Measurements from ENCODE around the gene DLG1. TPM values are rescaled to one million over a fixed set of nuclear protein-coding genes. Genes with fewer than 3 reads are reported as not detected.

DLG1 gene
- total and polyA plus RNA-seq, 9 of the 15 experiments (the other 6 are each of a cell fraction or from before 2014, with no cell fraction given): 9.4 to 63.5 (median 43.6) TPM

- TF ChIP-seq BCL6 (CRISPR knock-in tag; IDR thresholded peaks at IDR 0.05): no peak
- no peak for TF ChIP-seq ZNF507 (tag; conservative IDR thresholded peaks at IDR 0.05)
- no peak for TF ChIP-seq NR2C2 (CRISPR knock-in tag; IDR thresholded peaks at IDR 0.05)
- TF ChIP-seq NR2C2 (tag; IDR thresholded peaks at IDR 0.05): peak; percentile 47; the same call in 1 of the 2 replicates
- 0 out of 2 replicates have a peak, but pooled peaks have one; percentile 13 for TF ChIP-seq FOXM1 (IDR thresholded peaks at IDR 0.05; ENCODE audit: low read depth)
- TF ChIP-seq FOXM1 (CRISPR knock-in tag; IDR thresholded peaks at IDR 0.05; ENCODE audit: low read depth): no peak
- TF ChIP-seq ZNF324 (CRISPR knock-in tag; IDR thresholded peaks at IDR 0.05): no peak
- TF ChIP-seq RBM15 (IDR thresholded peaks at IDR 0.05; ENCODE audit: insufficient read depth, low read length): no peak
- no peak for TF ChIP-seq ZNF561 (CRISPR knock-in tag; conservative IDR thresholded peaks at IDR 0.05)
- peak; percentile 81; the same call in 1 of the 2 replicates for TF ChIP-seq KDM2B (CRISPR knock-in tag; IDR thresholded peaks at IDR 0.05)
- no peak for TF ChIP-seq TCF7 (IDR thresholded peaks at IDR 0.05; ENCODE audit: borderline replicate concordance)
- TF ChIP-seq, protein P1, sequence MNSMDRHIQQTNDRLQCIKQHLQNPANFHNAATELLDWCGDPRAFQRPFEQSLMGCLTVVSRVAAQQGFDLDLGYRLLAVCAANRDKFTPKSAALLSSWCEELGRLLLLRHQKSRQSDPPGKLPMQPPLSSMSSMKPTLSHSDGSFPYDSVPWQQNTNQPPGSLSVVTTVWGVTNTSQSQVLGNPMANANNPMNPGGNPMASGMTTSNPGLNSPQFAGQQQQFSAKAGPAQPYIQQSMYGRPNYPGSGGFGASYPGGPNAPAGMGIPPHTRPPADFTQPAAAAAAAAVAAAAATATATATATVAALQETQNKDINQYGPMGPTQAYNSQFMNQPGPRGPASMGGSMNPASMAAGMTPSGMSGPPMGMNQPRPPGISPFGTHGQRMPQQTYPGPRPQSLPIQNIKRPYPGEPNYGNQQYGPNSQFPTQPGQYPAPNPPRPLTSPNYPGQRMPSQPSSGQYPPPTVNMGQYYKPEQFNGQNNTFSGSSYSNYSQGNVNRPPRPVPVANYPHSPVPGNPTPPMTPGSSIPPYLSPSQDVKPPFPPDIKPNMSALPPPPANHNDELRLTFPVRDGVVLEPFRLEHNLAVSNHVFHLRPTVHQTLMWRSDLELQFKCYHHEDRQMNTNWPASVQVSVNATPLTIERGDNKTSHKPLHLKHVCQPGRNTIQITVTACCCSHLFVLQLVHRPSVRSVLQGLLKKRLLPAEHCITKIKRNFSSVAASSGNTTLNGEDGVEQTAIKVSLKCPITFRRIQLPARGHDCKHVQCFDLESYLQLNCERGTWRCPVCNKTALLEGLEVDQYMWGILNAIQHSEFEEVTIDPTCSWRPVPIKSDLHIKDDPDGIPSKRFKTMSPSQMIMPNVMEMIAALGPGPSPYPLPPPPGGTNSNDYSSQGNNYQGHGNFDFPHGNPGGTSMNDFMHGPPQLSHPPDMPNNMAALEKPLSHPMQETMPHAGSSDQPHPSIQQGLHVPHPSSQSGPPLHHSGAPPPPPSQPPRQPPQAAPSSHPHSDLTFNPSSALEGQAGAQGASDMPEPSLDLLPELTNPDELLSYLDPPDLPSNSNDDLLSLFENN (IDR thresholded peaks at IDR 0.05; ENCODE audit: low read depth in 2 of 2, low read length in 2 of 2): no peak
- TF ChIP-seq, protein P2, sequence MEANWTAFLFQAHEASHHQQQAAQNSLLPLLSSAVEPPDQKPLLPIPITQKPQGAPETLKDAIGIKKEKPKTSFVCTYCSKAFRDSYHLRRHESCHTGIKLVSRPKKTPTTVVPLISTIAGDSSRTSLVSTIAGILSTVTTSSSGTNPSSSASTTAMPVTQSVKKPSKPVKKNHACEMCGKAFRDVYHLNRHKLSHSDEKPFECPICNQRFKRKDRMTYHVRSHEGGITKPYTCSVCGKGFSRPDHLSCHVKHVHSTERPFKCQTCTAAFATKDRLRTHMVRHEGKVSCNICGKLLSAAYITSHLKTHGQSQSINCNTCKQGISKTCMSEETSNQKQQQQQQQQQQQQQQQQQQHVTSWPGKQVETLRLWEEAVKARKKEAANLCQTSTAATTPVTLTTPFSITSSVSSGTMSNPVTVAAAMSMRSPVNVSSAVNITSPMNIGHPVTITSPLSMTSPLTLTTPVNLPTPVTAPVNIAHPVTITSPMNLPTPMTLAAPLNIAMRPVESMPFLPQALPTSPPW (CRISPR knock-in tag; IDR thresholded peaks at IDR 0.05): peak; percentile 94
- no peak for TF ChIP-seq PCBP2 (IDR thresholded peaks at IDR 0.05; ENCODE audit: low read depth, low read length, poor library complexity, severe bottlenecking)
- peak; percentile 34 for TF ChIP-seq TAF1 (IDR thresholded peaks at IDR 0.05; ENCODE audit: control insufficient read depth, extremely low read depth, insufficient read depth, low read length, severe bottlenecking)
- no peak for TF ChIP-seq ZNF253 (CRISPR knock-in tag; conservative IDR thresholded peaks at IDR 0.05)
- no peak for TF ChIP-seq ZNF780A (CRISPR knock-in tag; IDR thresholded peaks at IDR 0.05)
- TF ChIP-seq, protein P3, sequence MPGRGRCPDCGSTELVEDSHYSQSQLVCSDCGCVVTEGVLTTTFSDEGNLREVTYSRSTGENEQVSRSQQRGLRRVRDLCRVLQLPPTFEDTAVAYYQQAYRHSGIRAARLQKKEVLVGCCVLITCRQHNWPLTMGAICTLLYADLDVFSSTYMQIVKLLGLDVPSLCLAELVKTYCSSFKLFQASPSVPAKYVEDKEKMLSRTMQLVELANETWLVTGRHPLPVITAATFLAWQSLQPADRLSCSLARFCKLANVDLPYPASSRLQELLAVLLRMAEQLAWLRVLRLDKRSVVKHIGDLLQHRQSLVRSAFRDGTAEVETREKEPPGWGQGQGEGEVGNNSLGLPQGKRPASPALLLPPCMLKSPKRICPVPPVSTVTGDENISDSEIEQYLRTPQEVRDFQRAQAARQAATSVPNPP (IDR thresholded peaks at IDR 0.05; ENCODE audit: borderline replicate concordance, insufficient read depth, insufficient read length): no peak
- no peak for TF ChIP-seq IRF2 (CRISPR knock-in tag; IDR thresholded peaks at IDR 0.05)
Observed at GRCh38 chr3:197297476-197298340, 704 bp downstream of the DLG1 start (continued).
